GM19023 (cell line): ENCODE data around the gene EHD4.
A peak's percentile ranks its signal among the peaks of the same experiment; 100 is the strongest.

Experiments used
- ATAC-seq: cut with Tn5 transposase; IDR thresholded peaks from one replicate; pipeline ENCODE4 v1.9.1; 2021; ENCODE audit warnings: mild to moderate bottlenecking, moderate library complexity; ENCODE audit not compliant: unreplicated experiment

EHD4 gene

GRCh38 chr15:41961001-41961518 is 11.3 kb downstream of the EHD4 start:
- no peak for ATAC-seq

- no peak for ATAC-seq
Measured at GRCh38 chr15:41958002-41958420, 14.3 kb downstream of the EHD4 start.

DNA sequence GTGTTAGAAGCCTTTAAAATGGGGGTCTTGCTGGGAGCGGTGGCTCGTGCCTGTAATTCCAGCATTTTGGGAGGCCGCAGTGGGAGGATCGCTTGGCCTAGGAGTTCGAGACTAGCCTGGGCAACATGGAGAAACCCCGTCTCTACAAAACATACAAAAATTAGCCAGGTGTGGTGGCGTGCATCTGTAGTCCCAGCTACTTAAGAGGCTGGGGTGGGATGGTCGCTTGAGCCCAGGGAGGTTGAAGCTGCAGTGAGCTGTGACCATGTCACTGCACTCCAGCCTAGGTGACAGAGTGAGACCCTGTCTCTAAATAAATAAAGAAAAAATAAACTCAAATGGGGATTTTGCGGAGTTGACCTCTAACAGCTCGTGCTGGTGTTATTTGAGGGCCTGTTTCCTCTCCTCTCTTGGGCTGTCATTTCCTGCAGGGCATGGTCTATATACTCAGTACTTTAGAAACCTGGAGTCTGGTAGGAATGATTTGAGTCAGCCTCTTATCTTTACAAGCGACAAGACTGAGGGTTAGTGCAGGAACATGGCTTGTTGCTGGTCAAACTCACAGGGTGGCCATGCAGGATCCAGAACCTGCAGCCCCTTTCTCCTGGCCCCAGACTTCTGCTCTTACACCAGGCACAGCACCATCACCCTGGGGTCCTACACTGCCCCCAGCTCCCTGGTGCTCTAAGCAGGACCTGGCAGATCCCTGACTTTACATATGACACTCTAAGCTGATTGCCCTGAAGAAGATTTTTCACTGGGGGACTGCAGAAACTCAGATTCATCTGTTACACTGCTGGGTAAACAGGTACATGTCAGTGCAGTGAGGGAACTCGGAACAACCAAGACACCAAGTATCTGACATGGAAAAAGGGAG is 15.1 kb downstream of the EHD4 start:
- peak; percentile 84 for ATAC-seq

GRCh38 chr15:41955807-41956525 is 16.4 kb downstream of the EHD4 start:
- no peak for ATAC-seq

GRCh38 chr15:41955100-41955499 is 17.3 kb downstream of the EHD4 start:
- no peak for ATAC-seq

DNA sequence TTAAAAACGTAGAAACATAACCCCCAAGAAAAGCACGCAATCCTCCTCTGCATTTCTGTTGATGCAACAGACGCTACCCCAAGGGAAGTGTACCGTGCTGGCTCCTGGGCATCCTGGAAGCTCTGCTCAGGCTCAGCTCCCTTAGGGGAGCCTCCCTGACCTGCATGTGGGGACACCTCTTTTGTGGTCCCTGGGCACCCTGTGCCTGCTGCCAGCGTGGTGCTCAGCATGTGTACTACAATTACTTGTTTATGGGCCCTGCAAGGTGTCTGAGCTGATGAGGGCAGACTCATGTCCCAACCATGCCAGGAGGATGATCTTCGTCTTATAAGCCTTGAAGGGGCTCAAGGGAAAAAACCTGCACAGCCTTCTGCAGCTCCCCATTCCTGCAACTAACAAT is 18.3 kb downstream of the EHD4 start:
- no peak for ATAC-seq

DNA sequence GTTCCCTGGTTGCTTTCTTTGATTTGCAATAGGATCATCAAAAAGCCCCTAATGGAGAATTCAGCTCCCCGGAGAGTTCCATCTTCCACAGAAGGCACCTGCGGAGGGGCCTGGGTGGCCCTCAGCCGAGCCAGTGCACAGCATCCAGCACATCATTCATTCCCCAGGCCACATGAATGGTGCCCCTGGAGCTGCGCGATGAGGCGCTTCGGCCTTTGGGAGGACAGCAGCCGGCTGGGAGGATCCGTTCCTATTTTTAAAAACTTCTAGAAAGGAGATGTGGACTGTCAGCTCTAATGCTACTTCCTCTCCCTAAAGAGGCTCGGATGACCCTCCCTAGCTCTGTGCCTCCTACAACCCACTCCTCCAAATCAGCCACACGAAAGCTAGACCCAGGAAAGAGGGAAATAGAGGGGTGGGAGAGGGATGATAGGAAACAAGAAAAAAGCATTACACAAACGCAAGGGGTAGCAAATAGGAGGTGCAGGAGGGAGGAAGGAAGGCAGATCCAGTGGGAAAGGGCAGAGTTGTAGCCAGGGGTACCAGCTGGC is 20.3 kb downstream of the EHD4 start:
- no peak for ATAC-seq

- no peak for ATAC-seq
Measured at GRCh38 chr15:41951571-41951970, 20.8 kb downstream of the EHD4 start.

DNA sequence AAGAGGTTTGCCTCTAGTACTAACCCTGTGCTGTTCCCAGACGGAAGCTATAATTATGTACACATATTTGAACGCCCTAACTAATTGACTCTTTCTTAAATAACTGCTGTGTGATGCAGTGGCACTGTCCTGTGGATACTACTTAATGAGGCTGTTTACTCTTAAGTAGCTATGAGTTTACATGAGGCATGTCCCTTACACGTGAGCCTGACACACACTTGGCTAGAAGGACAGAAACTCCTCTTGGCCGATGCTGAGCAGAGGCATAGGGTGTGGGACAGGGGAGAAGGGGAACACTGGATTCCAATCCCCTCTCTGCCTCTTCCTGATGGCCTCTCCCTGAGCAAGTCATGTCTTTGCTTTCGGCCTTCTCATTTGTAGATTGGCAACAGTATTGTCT is 21.9 kb downstream of the EHD4 start:
- no peak for ATAC-seq

DNA sequence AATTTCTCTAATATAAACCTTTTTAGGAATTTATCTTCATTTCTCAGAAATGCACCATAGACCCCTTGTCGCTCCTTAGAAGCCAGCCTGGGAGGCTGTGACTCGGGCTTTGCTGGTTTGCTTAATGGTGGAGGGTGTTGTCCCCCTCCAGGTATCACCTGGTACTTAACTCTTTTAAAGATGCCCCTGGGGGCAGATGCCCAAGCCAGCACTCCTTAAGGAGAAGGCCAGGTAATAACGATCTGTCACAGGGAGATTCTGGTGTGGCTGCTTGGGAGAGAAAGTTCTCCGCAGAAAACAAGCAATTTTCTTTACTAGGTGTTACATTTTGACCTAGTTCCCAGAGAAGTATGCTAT is 22.3 kb downstream of the EHD4 start:
- no peak for ATAC-seq

GRCh38 chr15:41949401-41950126 is 22.8 kb downstream of the EHD4 start:
- no peak for ATAC-seq

GRCh38 chr15:41948490-41948889 is 23.9 kb downstream of the EHD4 start:
- ATAC-seq = no peak

DNA sequence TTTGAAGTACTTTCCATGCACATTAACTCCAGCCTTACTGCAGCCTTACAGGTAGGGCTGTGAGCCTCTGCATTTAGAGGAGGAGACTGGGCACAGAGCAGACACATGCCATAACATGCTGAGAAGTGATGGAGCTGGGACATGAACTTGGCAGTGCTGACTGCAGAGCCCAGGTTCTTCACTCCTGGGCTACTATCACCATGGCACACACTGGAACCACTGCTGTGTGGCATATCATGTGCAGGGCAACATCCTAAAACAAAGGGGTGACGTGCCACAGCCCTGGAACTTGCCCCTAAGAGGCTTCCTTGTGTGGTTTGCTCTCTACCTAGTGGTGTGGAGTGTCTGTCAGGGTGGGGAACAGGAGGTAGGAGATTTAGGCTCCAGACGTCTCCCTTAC is 25.4 kb downstream of the EHD4 start:
- no peak for ATAC-seq

GRCh38 chr15:41945731-41946130 is 26.6 kb downstream of the EHD4 start:
- no peak for ATAC-seq

- no peak for ATAC-seq
Measured at GRCh38 chr15:41945221-41945620, 27.1 kb downstream of the EHD4 start.

- ATAC-seq = no peak
Measured at GRCh38 chr15:41944313-41944940, 27.9 kb downstream of the EHD4 start.

DNA sequence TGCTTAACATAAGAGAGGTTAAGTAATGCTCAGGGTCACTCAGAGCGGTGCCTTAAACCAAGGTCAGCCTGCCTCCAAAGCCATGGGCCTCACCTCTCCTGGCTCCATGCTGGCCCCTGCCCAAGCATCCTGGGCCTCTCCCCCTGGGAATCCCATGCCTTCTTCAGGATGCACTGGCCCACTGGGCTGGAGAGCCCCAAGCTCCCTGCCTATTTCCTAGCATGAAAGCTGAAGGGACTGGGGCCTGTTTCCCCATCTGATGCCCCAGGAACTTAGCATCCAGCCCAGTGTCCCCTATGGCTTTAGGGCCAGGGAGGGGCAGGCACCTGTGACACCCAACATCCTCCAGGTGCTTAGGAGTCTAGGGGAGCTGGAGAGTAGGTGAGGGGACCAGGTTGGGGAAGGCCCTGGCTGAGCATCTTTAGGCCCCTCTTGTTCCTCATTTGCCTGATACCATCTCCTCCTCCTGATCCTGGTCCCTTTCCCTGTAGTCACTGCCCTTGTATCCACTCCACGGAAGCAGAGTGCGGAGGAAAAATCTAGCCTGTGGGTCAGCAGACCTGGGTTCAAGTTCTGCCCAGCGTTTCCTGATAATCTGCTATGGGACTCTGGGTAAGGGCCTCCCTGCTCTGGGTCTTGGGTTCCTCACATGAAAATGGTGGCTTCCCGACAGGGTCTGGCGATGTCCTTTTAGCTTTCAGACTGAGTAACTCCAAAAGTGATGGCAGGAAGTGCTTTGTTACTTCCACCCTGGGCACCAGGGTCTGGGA is 28.6 kb downstream of the EHD4 start:
- ATAC-seq = no peak

DNA sequence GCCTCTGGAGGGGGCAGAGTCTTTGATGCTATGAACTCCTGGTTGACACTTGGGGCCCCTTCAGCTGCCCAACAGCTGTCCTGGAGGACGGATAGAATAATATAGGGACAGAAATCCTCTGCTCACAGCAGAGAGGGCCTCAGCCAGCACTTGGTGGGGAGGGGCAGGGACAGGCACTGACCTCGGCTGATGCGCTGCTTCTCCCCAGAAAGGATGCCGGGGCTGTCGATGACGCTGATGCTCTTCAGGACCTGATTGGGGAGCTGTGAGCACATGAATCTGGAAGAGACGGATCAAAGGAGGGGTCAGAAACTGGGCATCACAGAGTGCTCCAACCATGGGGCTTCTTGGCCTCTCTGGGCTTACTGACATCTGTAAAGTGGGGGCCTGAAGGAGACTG is 29.5 kb downstream of the EHD4 start:
- ATAC-seq = no peak

- no peak for ATAC-seq
Measured at GRCh38 chr15:41941644-41942415, 30.5 kb downstream of the EHD4 start.
